AG04449 (cell line): Measurements from ENCODE around the gene TRAF3.
"Not testable (repeated sequence)": the region's sequence is repeated elsewhere in the genome, so short reads cannot be mapped to it uniquely, and the experiment has no call there.

Experiments
- CTCF ChIA-PET: fragments of 350-600 bp; formaldehyde crosslinking; extraction: SDS; loops from one replicate; lab custom pipeline; 2021; ENCODE audit warnings: antibody characterized with exemption; lab: Yijun Ruan, JAX
- POLR2A ChIA-PET: fragments of 400-600, 350-600 bp; formaldehyde crosslinking; extraction: SDS; loops from one replicate; lab custom pipeline; 2020; ENCODE audit warnings: antibody characterized with exemption, inconsistent platforms; lab: Yijun Ruan, JAX
- DNase-seq: peaks from one replicate; pipeline ENCODE4 v3.0.0-alpha.2; 2010; ENCODE audit warnings: low read depth, low spot score
- H3K4me3 ChIP-seq: 2 replicates; pipeline ENCODE4 v1.5.1; 2011; ENCODE audit warnings: low read depth, mild to moderate bottlenecking, control low read depth, low read length
- CTCF ChIP-seq: IDR thresholded peaks from one replicate; pipeline ENCODE4 v1.5.1; 2011; ENCODE audit warnings: mild to moderate bottlenecking, moderate library complexity, low read length, control low read depth, inconsistent platforms; ENCODE audit not compliant: insufficient read depth; ENCODE audit errors: missing control alignments

TRAF3 gene

DNA sequence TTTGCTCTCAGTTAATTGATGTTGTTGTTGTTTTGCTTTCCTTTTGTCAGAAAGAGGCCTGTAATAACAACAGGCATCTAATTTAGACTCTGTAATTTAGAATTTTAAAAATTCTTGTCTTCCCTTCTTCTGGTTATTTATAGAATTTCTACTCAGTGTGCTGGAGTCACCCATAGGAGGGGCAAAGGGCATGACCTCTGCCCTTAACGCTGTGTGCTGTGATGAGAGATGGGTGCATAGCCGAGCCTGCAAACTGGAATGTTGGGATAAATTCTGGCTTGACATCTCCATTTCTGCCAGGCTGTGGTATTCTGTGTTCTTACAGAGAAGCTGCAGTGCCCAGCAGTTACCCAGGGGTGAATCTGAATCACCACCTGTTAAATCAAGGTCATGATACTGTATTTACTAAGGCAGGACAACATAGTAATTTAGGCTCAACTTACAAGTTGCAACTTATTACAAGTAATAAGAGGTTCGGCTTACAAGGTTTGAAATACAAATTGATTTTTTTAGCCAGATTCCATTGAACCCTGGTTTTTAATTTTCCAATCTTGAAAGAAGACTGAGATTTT, 53.3 kb downstream of the TRAF3 start:
- TF ChIP-seq CTCF: no peak
- CTCF ChIA-PET: no interaction called here
- no peak overlapping the region for H3K4me3 ChIP-seq
- no peak for DNase-seq
- POLR2A ChIA-PET: no interaction called here

DNA sequence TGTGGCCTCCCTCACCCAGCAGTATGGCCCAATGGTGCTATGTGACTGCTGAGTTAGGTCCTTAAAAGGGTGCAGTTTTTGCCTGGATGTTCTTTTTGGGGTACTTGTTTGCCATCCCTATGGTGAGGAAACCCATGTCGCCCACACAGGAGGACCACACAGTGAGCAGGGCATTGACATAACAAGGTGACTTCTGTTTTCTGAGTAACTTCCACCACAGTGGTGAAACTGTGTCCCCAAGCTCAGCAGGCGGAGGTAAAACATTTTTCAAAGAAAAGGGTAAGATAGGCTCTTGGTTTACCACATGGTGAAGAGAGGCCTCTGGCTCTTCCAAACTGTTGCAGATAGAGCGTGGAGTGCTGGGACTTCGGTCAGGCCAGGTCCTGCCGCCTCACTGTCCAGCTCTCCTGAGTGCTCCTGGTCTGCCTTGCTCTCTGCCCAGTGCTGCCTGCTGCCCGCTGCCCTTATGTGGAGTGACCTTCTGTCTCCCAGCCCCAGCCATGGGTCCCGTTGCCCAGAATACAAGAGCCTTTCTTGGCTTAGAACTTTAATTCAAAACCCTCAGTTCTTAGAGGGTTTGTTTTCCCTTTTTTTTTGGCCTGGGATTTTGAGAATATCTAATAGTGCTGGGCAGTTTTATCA, 54.0 kb downstream of the TRAF3 start:
- DNase-seq: no peak
- H3K4me3 ChIP-seq: no peak overlapping the region
- ChIA-PET POLR2A (no interaction called here), CTCF (no interaction called here)
- TF ChIP-seq CTCF: no peak

- DNase-seq: no peak
- POLR2A ChIA-PET: no interaction called here
- no peak overlapping the region for H3K4me3 ChIP-seq
- CTCF ChIA-PET: interaction anchor here (1.3 kb wide), 1 partner anchor 238 kb away, joined by 3 read pairs; no protein-coding TSS in a partner anchor
- TF ChIP-seq CTCF: no peak
Observed at GRCh38 chr14:102833341-102833740, 56.1 kb downstream of the TRAF3 start.

DNA sequence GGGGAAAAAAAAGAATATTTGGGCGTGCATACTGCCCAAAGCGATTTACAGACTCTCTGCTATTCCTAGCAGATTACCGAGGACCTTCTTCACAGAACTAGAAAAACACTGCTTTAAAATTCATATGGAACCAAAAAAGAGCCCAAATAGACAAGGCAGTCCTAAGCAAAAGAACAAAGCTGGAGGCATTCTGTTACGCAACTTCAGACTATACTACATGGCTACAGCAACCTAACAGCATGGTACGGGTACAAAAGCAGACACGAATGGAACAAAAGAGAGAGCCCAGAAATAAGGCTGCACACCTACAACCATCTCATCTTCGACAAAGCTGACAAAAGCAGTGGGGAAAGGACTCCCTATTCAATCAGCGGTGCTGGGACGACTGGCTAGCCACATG, 56.7 kb downstream of the TRAF3 start:
- ChIA-PET POLR2A (no interaction called here), CTCF (interaction anchor here (1.3 kb wide), 1 partner anchor 239 kb away, joined by 3 read pairs; no protein-coding TSS in a partner anchor)
- H3K4me3 ChIP-seq: no peak overlapping the region
- no peak for TF ChIP-seq CTCF
- DNase-seq: no peak

GRCh38 chr14:102835959-102836358, 58.7 kb downstream of the TRAF3 start:
- ChIA-PET POLR2A (no interaction called here), CTCF (interaction anchor here (1.2 kb wide), 1 partner anchor 14 kb away, joined by 3 read pairs; no protein-coding TSS in a partner anchor)
- H3K4me3 ChIP-seq: no peak overlapping the region
- no peak for DNase-seq
- TF ChIP-seq CTCF: no peak

DNA sequence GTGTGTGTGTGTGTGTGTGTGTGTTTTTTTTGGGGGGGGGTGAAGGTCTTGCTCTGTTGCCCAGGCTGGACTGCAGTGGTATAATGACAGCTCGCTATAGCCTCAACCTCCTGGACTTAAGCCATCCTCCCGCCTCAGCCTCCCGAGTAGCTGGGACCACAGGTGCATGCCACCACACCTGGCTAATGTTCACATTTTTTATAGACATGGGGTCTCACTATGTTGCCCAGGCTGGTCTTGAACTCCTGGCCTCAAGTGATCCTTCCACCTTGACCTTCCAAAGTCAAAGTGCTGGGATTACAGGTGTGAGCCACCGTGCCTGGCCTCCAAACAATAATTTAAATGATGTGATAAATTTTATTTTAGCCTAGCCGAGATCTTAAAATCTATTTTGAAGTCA, 59.9 kb downstream of the TRAF3 start:
- H3K4me3 ChIP-seq, CTCF ChIA-PET, DNase-seq: not testable (repeated sequence)
- POLR2A ChIA-PET: interaction anchor here (0.7 kb wide), 1 partner anchor 115 kb away, joined by 4 read pairs; no protein-coding TSS in a partner anchor
